HCT116 (cell line): Measurements from ENCODE around the gene CCDC127. TPM values are rescaled to one million over a fixed set of nuclear protein-coding genes. Genes with fewer than 3 reads are reported as not detected.

Experiments used
- ATAC-seq: fragments of 200-7000 bp; cut with Tn5 transposase; 2 replicates; pipeline ENCODE4 v1.9.1; 2020; ENCODE audit warnings: mild to moderate bottlenecking, moderate library complexity
- BruUV-seq: library from RNA; stranded (reverse); fragments of 400-500 nt; replicated peaks from 2 replicates; lab custom pipeline; 2021; lab: Mats Ljungman, UMichigan
- CTCF ChIA-PET: fragments of 300-600 bp; sonication (Branson Sonifier 250); formaldehyde crosslinking; loops from one replicate; lab custom pipeline; 2021; ENCODE audit warnings: antibody characterized with exemption; lab: Charles Lee
- POLR2A ChIA-PET: fragments of 300-600, 350-600 bp; sonication (Branson Sonifier 250); formaldehyde crosslinking; loops from one replicate; lab custom pipeline; 2021; ENCODE audit warnings: antibody characterized with exemption; lab: Charles Lee
- RAD21 ChIA-PET, 2 experiments: fragments of 300-600 bp; sonication (Branson Sonifier 250); formaldehyde crosslinking; loops; one replicate each; lab custom pipeline; 2023; ENCODE audit warnings: low total read pairs in 2 of 2; ENCODE audit not compliant: uncharacterized antibody in 2 of 2, unreplicated experiment in 2 of 2, low non-redundant PET in 1 of 2; lab: Charles Lee
- DNase-seq: peaks from one replicate; pipeline ENCODE4 v3.0.0-alpha.2; 2010; ENCODE audit warnings: low read depth, low spot score
- H2AFZ ChIP-seq: fragments of 200-600 bp; shearing (Covaris generic), sonication (generic); 2 replicates; pipeline ENCODE4 v1.6.1; 2017; ENCODE audit warnings: low read depth, mixed run types, mixed read lengths, antibody characterized with exemption, low read length; ENCODE audit not compliant: poor library complexity, severe bottlenecking
- H3K27ac ChIP-seq: 2 replicates; pipeline ENCODE4 v1.5.1; 2012; ENCODE audit warnings: low read depth, low read length
- H3K27me3 ChIP-seq: fragments of 200-600 bp; sonication (generic); 2 replicates; pipeline ENCODE4 v1.6.1; 2016; ENCODE audit warnings: mixed run types, low read length, mixed read lengths; ENCODE audit not compliant: insufficient read depth
- H3K36me3 ChIP-seq, 2 experiments: fragments of 200-500 bp in 1 of 2; fragments of 200-600 bp in 1 of 2; sonication (Bioruptor generic) in 1 of 2; sonication (generic) in 1 of 2; 2 replicates each; pipeline versions ENCODE4 v1.5.1 to v1.6.1; 2014 to 2016; ENCODE audit warnings: low read length in 2 of 2, inconsistent platforms in 1 of 2, mixed read lengths in 1 of 2, mixed run types in 1 of 2; ENCODE audit not compliant: insufficient read depth in 2 of 2, control insufficient read depth in 1 of 2
- H3K4me1 ChIP-seq, 2 experiments: fragments of 200-600 bp in 1 of 2; sonication (generic) in 1 of 2; 2 replicates each; pipeline versions ENCODE4 v1.5.1 to v1.6.1; 2012 to 2017; ENCODE audit warnings: low read length in 2 of 2, inconsistent platforms in 1 of 2, mild to moderate bottlenecking in 1 of 2, mixed read lengths in 1 of 2, mixed run types in 1 of 2, moderate library complexity in 1 of 2; ENCODE audit not compliant: insufficient read depth in 2 of 2, control insufficient read depth in 1 of 2
- H3K4me2 ChIP-seq: fragments of 200-600 bp; sonication (generic); 2 replicates; pipeline ENCODE4 v1.6.1; 2017; ENCODE audit warnings: mixed run types, low read length, mixed read lengths
- H3K4me3 ChIP-seq, 2 experiments: fragments of 200-600 bp in 1 of 2; sonication (generic) in 1 of 2; replicated peaks in 1 of 2; 2 replicates each; pipeline ENCODE4 v1.5.1; 2011 to 2016; ENCODE audit warnings: low read length in 2 of 2, control low read depth in 1 of 2, low read depth in 1 of 2, mild to moderate bottlenecking in 1 of 2, mixed read lengths in 1 of 2, mixed run types in 1 of 2
- H3K79me2 ChIP-seq: fragments of 200-600 bp; sonication (generic); 2 replicates; pipeline ENCODE4 v1.6.1; 2017; ENCODE audit warnings: mild to moderate bottlenecking, mixed run types, low read length, moderate library complexity, mixed read lengths; ENCODE audit not compliant: insufficient read depth
- H3K9ac ChIP-seq: fragments of 200-600 bp; sonication (generic); 2 replicates; pipeline ENCODE4 v1.6.1; 2016; ENCODE audit warnings: low read length, mixed read lengths
- H3K9me2 ChIP-seq: fragments of 200-600 bp; sonication (generic), shearing (Covaris generic); 2 replicates; pipeline ENCODE4 v1.6.1; 2017; ENCODE audit warnings: mixed run types, mild to moderate bottlenecking, moderate library complexity; ENCODE audit not compliant: insufficient read depth
- H3K9me3 ChIP-seq, 2 experiments: fragments of 200-500 bp in 1 of 2; fragments of 200-600 bp in 1 of 2; sonication (Bioruptor generic) in 1 of 2; sonication (generic) in 1 of 2; 2 replicates each; pipeline ENCODE4 v1.6.1; 2014 to 2017; ENCODE audit warnings: low read length in 2 of 2, mixed read lengths in 2 of 2, inconsistent platforms in 1 of 2, low read depth in 1 of 2, mild to moderate bottlenecking in 1 of 2, mixed run types in 1 of 2, moderate library complexity in 1 of 2; ENCODE audit not compliant: control insufficient read depth in 1 of 2, insufficient read depth in 1 of 2
- H4K20me1 ChIP-seq: fragments of 200-600 bp; sonication (generic), shearing (Covaris generic); 2 replicates; pipeline ENCODE4 v1.6.1; 2017; ENCODE audit warnings: mixed run types, mild to moderate bottlenecking, moderate library complexity; ENCODE audit not compliant: insufficient read depth
- CTCF ChIP-seq, 3 experiments: fragments of 200-600 bp in 1 of 3; sonication (generic) in 1 of 3; IDR thresholded peaks in 2 of 3; conservative IDR thresholded peaks in 1 of 3; 2 replicates each; pipeline ENCODE4 v1.5.1; 2012 to 2017; ENCODE audit warnings: low read depth in 2 of 3, low read length in 2 of 3, antibody characterized with exemption in 1 of 3, borderline replicate concordance in 1 of 3, control low read depth in 1 of 3, mild to moderate bottlenecking in 1 of 3, mixed read lengths in 1 of 3, mixed run types in 1 of 3, moderate library complexity in 1 of 3; ENCODE audit not compliant: insufficient read depth in 1 of 3
- ELF1 ChIP-seq: IDR thresholded peaks from 2 replicates; pipeline ENCODE4 v1.6.1; 2012; ENCODE audit warnings: low read depth, borderline replicate concordance
- FOSL1 ChIP-seq: IDR thresholded peaks from 2 replicates; pipeline ENCODE4 v1.6.1; 2012; ENCODE audit warnings: low read depth
- MAX ChIP-seq: IDR thresholded peaks from 2 replicates; pipeline ENCODE4 v1.6.1; 2012
- POLR2A ChIP-seq: IDR thresholded peaks from 2 replicates; pipeline ENCODE4 v1.7.0; 2011; ENCODE audit warnings: borderline replicate concordance; ENCODE audit not compliant: insufficient read depth, insufficient read length; ENCODE audit errors: extremely low read depth
- POLR2AphosphoS5 ChIP-seq: IDR thresholded peaks from 2 replicates; pipeline ENCODE4 v1.6.1; 2011; ENCODE audit warnings: mild to moderate bottlenecking, low read depth, low read length, moderate library complexity
- SIN3A ChIP-seq: IDR thresholded peaks from 2 replicates; pipeline ENCODE4 v1.6.1; 2012; ENCODE audit warnings: low read depth
- YY1 ChIP-seq: IDR thresholded peaks from 2 replicates; pipeline ENCODE4 v1.6.1; 2011; ENCODE audit warnings: low read length, low read depth, moderate library complexity, mild to moderate bottlenecking; ENCODE audit not compliant: insufficient replicate concordance; ENCODE audit errors: extremely low read depth
- ZFX ChIP-seq: fragments of 450-650 bp; IDR thresholded peaks from 2 replicates; pipeline ENCODE4 v1.6.1; 2017
- intact Hi-C: fragments of 100-400 bp; cut with micrococcal nuclease; formaldehyde crosslinking; loops from 2 replicates; pipeline ENCODE4 v1.10.0; 2022
- total RNA-seq: library from RNA; stranded (reverse); gene quantifications from one replicate; pipeline ENCODE4 v1.2.1, GENCODE V29; 2021; ENCODE audit not compliant: unreplicated experiment

Gene CCDC127
- total RNA-seq, 1 experiment from 2014 or later: 5.1 TPM

GRCh38 chr5:159448-160172 is 58.3 kb downstream of the CCDC127 start:
- intact Hi-C loops: no loop called here
- Histone ChIP-seq H3K4me3 (no peak overlapping the region), H4K20me1 (no peaks in the 10 kb centered on the region), H3K36me3 (no peaks in the 10 kb centered on the region), H3K9me2 (no peaks in the 10 kb centered on the region), H3K9ac (no peak overlapping the region), H3K79me2 (no peaks in the 10 kb centered on the region), H3K4me1 (no peaks in the 10 kb centered on the region), H3K9me3 (no peaks in the 10 kb centered on the region), H3K4me2 (no peak overlapping the region), H3K27ac (no peak overlapping the region), H3K27me3 (no peaks in the 10 kb centered on the region), H2AFZ (no peak overlapping the region)
- RAD21 ChIA-PET: no interaction called here
- CTCF ChIA-PET: no interaction called here
- no peak for TF ChIP-seq POLR2AphosphoS5
- TF ChIP-seq YY1: no peak
- TF ChIP-seq POLR2A: no peak
- TF ChIP-seq CTCF (IDR thresholded peaks at IDR 0.05 in 2 of 3, conservative IDR thresholded peaks at IDR 0.05 in 1 of 3; ENCODE audit: borderline replicate concordance in 1 of 3, insufficient read depth in 1 of 3, low read depth in 2 of 3, low read length in 2 of 3): no peak
- TF ChIP-seq SIN3A: no peak
- no peak for TF ChIP-seq ELF1
- no peak for TF ChIP-seq ZFX
- no peak for TF ChIP-seq MAX
- no peak for TF ChIP-seq FOSL1
- ATAC-seq (no peak), DNase-seq (no peak)
- no TSS peak for BruUV-seq
- POLR2A ChIA-PET: no interaction called here
